Right ventricle myocardium superior (tissue), 1 donor: Measurements from ENCODE around the gene STYXL2. TPM values are rescaled to one million over a fixed set of nuclear protein-coding genes. Genes with fewer than 3 reads are reported as not detected.

Experiments
- ATAC-seq: fragments of 200-7000 bp; cut with Tn5 transposase; one replicate; pipeline ENCODE4 v1.9.1; 2020; ENCODE audit warnings: mild to moderate bottlenecking; ENCODE audit not compliant: poor library complexity
- DNase-seq: peaks from one replicate; pipeline ENCODE4 v3.0.0-alpha.2; 2020
- intact Hi-C: fragments of 100-400 bp; cut with DNase I; formaldehyde crosslinking; loops from one replicate; pipeline ENCODE4 v1.11.2; 2022
- total RNA-seq: library from RNA; stranded (reverse); fragmentation: NEBNext Ultra II Directional; extraction: Animal tissue kit (Norgen Biotek cat#: 25700); gene quantifications from one replicate; pipeline ENCODE4 v1.2.1, GENCODE V29; 2021
- donor health status: DM: no; HTN: yes; CAD: no; lungs with severe emphysema.

The STYXL2 gene
- total RNA-seq, 1 donor from 2014 or later = 121 TPM

GRCh38 chr1:167126317-167126716 lies 32.4 kb downstream of the STYXL2 start:
- intact Hi-C loops = no loop called here
- DNase-seq = no peak
- no peak for ATAC-seq

- no peak for DNase-seq
- ATAC-seq = peak; percentile 24
- intact Hi-C loops = no loop called here
Measured at GRCh38 chr1:167126811-167127210, 32.9 kb downstream of the STYXL2 start.

DNA sequence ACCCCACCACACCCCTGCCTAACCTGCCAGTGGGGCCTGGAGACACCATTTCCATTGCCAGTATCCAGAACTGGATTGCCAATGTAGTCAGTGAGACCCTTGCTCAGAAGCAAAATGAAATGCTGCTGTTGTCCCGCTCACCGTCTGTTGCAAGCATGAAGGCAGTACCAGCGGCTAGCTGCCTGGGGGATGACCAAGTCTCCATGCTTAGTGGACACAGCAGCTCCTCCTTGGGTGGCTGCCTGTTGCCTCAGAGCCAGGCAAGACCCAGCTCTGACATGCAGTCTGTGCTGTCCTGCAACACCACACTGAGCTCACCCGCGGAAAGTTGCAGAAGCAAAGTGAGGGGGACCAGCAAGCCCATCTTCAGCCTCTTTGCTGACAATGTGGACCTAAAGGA lies 33.4 kb downstream of the STYXL2 start:
- DNase-seq = no peak
- ATAC-seq = no peak
- intact Hi-C loops = no loop called here

DNA sequence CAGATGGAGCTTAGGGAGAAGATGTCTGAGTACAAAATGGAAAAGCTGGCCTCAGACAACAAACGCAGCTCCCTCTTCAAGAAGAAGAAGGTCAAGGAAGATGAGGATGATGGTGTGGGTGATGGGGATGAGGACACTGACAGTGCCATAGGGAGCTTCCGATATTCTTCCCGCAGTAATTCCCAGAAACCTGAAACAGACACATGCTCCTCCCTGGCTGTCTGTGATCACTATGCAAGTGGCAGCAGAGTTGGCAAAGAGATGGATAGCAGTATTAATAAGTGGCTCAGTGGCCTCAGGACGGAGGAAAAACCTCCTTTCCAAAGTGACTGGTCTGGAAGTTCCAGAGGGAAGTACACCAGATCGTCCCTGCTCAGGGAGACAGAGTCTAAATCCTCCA lies 33.8 kb downstream of the STYXL2 start:
- intact Hi-C loops = no loop called here
- ATAC-seq (no peak), DNase-seq (no peak)

DNA sequence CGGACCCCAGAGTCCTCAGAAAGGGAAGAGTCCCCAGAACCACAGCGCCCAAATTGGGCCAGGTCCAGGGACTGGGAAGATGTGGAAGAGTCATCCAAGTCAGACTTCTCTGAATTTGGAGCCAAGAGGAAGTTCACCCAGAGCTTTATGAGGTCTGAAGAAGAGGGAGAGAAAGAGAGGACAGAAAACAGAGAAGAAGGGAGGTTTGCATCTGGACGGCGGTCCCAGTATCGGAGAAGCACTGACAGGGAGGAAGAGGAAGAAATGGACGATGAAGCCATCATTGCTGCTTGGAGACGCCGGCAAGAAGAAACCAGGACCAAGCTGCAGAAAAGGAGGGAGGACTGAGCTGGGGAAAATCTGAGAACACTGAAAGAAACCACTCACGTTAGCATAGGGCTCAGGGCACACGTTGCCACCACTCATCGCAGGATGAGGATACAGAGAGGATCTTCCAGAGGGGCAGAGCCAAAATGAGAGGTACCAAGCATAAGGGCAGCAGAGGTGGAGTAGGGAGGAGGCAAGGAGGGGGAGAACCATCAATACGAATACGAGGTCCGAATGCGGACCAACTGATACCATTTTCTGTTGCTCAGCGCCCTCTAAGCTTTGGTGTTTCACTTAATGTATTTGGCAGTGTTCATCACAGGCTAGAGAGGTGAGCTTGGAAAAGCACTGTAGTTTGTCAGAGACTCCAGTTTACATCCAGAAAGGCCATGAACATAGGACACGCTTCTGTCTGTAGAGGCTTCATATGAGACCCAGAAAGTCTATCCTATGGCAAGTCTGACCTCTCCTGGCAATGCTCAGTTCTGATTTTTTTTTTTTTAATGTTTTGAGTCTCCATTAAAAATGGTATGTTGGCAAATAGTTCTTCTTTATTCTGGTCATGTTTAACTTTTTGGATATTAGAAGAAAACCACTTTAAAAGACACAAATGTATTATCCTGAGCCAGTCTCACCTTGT lies 34.7 kb downstream of the STYXL2 start:
- no peak for ATAC-seq
- intact Hi-C loops = no loop called here
- DNase-seq = no peak

DNA sequence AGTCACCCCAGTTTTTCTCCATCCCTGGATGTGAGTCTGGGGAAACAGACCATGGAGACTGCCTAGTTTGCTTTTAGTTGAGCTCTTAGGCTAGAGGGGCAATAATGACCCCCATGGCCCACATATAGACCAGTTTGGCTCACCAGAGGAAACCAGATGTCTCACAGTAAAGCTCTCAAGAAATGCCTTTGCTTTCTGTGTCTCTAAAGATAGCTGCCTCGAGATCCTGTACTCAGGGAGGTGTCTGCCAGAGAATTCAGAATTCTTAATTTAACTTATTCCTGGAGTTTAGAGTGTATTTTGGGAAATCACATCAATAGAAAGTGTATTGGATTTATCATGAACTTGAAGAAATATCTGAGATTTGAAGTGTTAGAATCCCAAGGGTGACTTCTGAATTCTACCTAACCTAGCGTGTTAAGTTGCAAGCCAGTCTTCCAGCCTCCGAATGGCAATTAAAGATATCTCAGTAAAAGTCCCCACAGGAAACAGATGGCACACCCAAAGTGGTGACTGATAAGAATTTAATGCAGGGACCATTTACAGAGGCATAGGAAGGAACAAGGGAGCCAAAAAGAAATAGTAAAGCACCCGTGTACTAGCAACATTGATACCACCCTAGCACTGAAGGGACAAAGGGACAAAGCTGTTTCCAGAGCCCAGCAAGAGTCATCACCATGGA lies 37.1 kb downstream of the STYXL2 start:
- no peak for ATAC-seq

DNA sequence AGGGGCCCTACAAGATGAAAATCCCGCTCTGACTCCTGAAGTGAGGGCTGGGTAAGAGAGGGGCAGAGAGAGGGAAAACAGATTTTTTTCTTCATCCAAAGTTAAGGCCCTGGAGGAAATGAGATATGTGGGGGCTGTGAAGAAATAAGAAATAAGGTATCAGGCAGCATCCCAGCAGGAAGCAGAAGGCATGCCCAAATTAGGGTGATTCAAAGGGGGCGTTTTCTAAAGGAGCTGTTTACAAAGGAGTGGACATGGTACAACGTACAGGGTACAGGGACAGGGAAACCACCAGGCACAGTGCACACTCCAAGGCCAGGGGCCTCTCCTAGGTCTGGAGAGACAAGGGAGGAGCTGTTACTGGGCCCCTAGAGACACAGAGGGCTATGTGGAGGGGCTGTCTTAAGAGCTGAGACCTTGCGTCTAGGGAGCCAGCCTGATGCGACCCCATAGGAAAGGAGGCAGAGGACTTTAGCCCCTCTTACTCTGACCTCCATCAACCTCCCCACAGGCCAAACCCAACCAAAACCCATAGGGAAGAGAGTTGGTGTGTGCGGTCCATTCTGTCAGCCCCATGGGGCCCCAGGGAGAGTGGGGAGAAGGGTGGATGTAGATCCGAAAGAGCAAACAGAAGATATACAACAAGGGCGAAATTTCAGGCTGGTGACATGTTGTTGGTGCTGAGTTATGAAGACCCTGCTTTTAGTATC lies 38.6 kb downstream of the STYXL2 start:
- ATAC-seq = no peak
- no peak for DNase-seq
- intact Hi-C loops = no loop called here

More for the DNA sequence above, 37.1 kb downstream of the STYXL2 start:
- intact Hi-C loops = no loop called here
- DNase-seq = no peak

- no peak for ATAC-seq
- DNase-seq = no peak
- intact Hi-C loops = no loop called here
Measured at GRCh38 chr1:167135281-167135840, 41.5 kb downstream of the STYXL2 start.

DNA sequence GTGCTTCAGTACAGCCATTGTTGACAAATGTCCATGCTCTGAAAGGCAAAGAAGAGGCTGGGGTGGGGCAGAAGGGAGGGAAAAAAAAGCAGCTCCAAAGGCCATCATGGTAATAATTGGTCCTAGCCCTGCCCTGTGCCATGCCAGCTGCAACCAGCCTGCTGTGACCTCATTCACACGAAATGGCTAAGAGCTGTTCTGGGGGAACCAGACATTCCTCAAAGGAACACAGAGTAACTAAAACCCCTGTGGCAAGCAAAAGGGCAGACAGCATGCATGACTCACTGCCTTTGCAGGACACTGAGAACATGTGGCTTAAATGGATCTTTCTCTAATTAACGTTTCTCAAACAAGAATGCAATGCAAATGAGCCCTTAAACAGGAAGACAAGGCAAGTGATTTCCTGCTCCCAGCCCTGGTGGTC lies 42.3 kb downstream of the STYXL2 start:
- DNase-seq (no peak), ATAC-seq (peak; percentile 61)
- intact Hi-C loops = no loop called here

- no peak for ATAC-seq
- no peak for DNase-seq
- intact Hi-C loops = no loop called here
Measured at GRCh38 chr1:167136806-167137205, 42.9 kb downstream of the STYXL2 start.

GRCh38 chr1:167137332-167137781 lies 43.5 kb downstream of the STYXL2 start:
- DNase-seq (no peak), ATAC-seq (no peak)
- intact Hi-C loops = no loop called here

DNA sequence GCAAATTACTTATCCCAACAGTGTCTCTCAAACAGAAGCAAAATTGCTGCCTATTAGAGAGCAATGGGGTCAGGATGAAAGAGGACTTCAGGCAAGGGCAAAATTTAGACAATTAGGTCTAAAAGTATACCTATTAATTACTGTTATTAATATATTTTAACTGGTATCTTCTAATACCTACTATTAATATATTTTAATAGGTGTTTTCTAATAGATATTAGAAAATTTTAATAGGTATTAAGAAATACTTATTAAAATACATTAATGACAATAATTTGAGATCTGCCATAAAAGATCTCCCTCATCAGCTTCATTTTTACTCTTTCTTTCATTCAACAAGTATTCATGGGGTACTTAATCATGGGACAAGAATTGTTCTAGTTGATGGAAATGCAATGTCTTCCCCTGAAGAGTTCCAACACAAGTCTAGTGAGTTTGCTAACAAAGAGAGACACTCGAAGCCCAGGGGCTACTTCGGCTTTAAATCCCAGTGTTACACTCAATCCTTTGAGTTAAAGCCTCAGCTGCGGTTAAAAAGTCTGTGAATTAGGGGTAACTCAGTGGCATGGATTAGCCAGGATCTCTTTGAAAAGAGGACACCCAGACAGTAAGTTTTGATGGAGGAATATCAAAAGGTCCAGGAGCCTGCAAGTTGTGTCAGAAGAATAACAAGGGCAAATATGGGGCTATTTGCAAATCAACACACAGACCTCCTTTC lies 44.1 kb downstream of the STYXL2 start:
- intact Hi-C loops = no loop called here
- no peak for ATAC-seq

DNA sequence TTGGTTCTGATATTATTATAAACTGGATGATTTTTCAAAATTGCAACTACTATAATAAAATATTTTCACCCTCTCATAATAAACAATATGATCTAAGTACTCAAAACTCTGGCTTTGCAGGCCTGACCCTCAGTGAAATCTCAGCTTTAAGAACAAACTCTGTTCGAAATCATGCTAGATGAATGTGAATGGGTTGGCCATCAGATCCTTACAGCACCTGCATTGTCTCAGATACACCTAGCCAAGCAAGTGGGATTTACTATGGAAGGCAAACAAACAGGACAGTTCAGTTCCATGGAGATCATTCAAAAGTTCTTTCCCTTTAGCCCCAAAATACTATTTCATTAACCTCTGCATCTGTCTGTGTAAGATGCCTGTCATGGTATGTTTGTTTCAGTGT lies 44.8 kb downstream of the STYXL2 start:
- DNase-seq (no peak), ATAC-seq (no peak)
- intact Hi-C loops = no loop called here

More for the DNA sequence above, 44.1 kb downstream of the STYXL2 start:
- DNase-seq = no peak

- intact Hi-C loops = no loop called here
- no peak for DNase-seq
Measured at GRCh38 chr1:167141963-167142362, 48.1 kb downstream of the STYXL2 start.

More at GRCh38 chr1:167141963-167142362, 48.1 kb downstream of the STYXL2 start:
- no peak for ATAC-seq
